Measurements from ENCODE around the gene KIF1B.
"Not testable (repeated sequence)": the region's sequence is repeated elsewhere in the genome, so short reads cannot be mapped to it uniquely, and the experiment has no call there.

The KIF1B gene

GRCh38 chr1:10426535-10426848, 216.1 kb downstream of the KIF1B start:
- DNase-seq (ENCODE audit: low read depth): not testable (repeated sequence)

- no peak for DNase-seq (ENCODE audit: low read depth)
Observed at GRCh38 chr1:10428984-10429383, 218.6 kb downstream of the KIF1B start.

- no peak for DNase-seq (ENCODE audit: low read depth)
Observed at GRCh38 chr1:10429868-10430215, 219.5 kb downstream of the KIF1B start.

- DNase-seq (ENCODE audit: low read depth): no peak
Observed at GRCh38 chr1:10430216-10431069, 220.1 kb downstream of the KIF1B start, which contains the start of gene CENPS. Gene CENPS (plus strand): TSS chr1:10430433. CDS start chr1:10430518, 85 bp downstream.
